ENCODE data around the gene C4orf17.
A peak's percentile ranks its signal among the peaks of the same experiment; 100 is the strongest.
"Not testable (repeated sequence)": the region's sequence is repeated elsewhere in the genome, so short reads cannot be mapped to it uniquely, and the experiment has no call there.

The C4orf17 gene

DNA sequence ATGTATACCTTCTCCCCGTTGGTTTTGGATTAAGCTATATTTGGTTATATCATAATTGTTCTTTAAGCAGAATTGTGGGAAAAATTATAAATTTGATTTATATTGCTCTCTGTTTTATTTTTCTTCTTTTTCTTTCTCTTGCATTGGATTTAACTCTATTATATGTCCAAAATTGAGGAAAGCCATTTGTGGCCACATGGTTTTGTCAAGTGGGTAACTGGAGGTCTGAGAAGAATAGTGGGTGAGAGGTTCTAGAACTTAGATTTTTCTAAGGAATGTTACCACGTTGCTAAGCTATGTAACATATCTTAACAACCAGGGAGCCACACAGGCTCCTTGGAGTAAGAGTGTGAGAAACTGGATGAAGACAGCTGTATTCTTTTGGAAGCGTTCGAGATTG, at the start of gene C4orf17:
TSS of gene C4orf17 (plus strand) at position 301 of the 400 bp plus-strand sequence. CDS start 2,061 bp downstream, outside the sequence.
- H3K4me1 Mint-ChIP-seq, result peaks cover 22% of the 10 kb centered on the region
- H3K9me3 Mint-ChIP-seq, result no peaks in the 10 kb centered on the region
- no peak within 1 kb of the TSS for H3K4me3 Mint-ChIP-seq
- peaks cover 20% of the 10 kb centered on the region for H3K27me3 Mint-ChIP-seq
- DNase-seq (ENCODE audit: low spot score in 2 of 2), result no peak
- H3K36me3 Mint-ChIP-seq (ENCODE audit: insufficient read depth), result no peaks in the 10 kb centered on the region
- ATAC-seq (replicated peaks; ENCODE audit: extremely low read depth, poor library complexity, severe bottlenecking), result no peak
- no peak within 1 kb of the TSS for H3K27ac Mint-ChIP-seq (ENCODE audit: low read depth)

DNA sequence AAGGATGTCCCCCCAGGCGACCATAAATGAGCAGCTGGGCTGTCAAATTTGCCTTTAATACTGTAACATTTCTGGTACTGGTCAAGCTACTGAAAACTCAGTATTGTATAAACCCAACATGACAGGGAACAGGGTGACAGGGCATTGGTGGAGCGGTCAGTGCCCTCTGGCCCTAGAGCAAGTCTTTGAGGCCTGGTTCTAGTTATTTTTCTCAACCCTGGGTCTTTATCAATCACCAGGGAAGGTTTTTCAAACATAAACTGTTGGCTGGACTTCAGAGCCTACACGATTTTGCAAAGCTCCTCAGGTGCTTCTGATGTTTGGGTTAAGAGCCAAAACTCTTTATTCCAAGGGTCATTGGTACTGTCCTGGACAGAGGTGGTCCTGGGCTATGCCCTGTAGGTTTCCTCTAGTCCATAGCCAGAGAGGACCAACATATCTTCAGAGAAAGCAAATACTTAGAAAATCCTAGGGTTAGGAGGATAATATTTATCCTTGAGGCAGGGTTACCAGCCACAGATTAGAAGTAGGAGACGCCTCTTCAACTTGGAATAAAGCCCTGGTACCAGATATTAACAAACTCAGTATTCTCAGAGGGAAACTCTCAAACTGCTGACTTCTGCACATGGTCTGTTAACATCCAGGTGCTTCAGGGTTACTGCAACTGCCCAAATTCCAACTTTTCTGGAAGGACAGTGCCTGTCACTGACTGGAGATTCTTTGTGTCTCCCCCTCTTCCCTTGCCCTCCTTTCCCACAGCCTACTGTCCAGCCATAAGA, 49.0 kb upstream of the C4orf17 start:
- no peak overlapping the region for H3K27ac Mint-ChIP-seq (ENCODE audit: low read depth)
- H3K9me3 Mint-ChIP-seq, result no peaks in the 10 kb centered on the region
- ATAC-seq (replicated peaks; ENCODE audit: extremely low read depth, poor library complexity, severe bottlenecking) (no peak), DNase-seq (ENCODE audit: low spot score in 2 of 2) (no peak)
- no peaks in the 10 kb centered on the region for H3K36me3 Mint-ChIP-seq (ENCODE audit: insufficient read depth)
- no peaks in the 10 kb centered on the region for H3K4me1 Mint-ChIP-seq
- H3K27me3 Mint-ChIP-seq, result peaks cover 48% of the 10 kb centered on the region
- H3K4me3 Mint-ChIP-seq, result no peak overlapping the region

DNA sequence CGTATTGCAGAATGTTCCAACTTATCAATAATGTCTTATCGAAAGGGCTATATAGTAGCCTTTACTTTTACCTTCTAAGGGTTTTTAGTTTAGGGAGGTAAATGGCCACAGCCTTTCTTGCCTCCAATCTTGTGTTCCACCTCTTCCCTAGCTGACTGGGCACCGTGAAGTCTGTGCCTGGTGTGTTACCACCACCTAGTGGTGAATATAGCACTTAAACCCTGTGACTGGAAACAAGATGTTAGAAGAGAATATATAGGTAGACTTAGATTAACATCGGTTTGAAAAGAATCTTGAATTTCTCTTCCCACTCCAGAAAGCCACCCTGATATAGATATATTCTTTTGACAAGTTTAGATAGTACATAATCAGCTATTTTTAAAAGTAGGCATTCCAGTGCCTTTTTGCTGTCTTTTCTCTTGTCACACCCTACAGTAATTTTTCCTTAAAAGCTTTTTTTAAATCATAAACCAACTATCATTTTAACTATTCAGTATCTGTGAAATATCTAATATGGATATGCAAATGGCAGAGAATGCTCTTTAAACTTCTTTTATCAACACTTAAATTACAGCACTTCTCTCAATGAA, 47.9 kb upstream of the C4orf17 start:
- Mint-ChIP-seq H3K36me3 (ENCODE audit: insufficient read depth) (no peaks in the 10 kb centered on the region), H3K9me3 (no peaks in the 10 kb centered on the region), H3K27me3 (peaks cover 51% of the 10 kb centered on the region), H3K4me3 (no peak overlapping the region), H3K4me1 (no peaks in the 10 kb centered on the region), H3K27ac (ENCODE audit: low read depth) (no peak overlapping the region)
- DNase-seq (ENCODE audit: low spot score in 2 of 2), result peak in 1 of 2 donors; percentile 17
- peak; percentile 49 for ATAC-seq (replicated peaks; ENCODE audit: extremely low read depth, poor library complexity, severe bottlenecking)

DNA sequence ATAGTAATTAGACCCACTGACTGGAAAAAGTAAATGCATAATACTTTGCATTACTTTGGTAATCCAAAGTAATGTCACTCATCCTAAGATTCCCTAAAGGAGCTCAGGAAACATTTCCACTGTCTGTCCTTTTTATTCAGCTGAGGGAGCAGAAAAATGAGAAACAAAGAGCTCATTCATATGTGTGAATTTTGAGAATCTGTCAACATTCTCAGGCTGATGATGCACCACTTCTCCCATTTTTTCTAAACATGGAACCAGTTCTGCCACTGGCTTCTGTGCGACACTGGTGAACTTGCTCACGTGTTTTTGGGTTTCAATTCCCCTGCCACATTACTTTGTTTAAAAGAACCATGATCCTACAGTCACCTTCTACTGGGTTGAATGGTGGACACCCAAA, 47.3 kb upstream of the C4orf17 start:
- ATAC-seq (replicated peaks; ENCODE audit: extremely low read depth, poor library complexity, severe bottlenecking) (no peak), DNase-seq (ENCODE audit: low spot score in 2 of 2) (no peak)
- Mint-ChIP-seq H3K9me3 (no peaks in the 10 kb centered on the region), H3K4me1 (no peaks in the 10 kb centered on the region), H3K4me3 (no peak overlapping the region), H3K36me3 (ENCODE audit: insufficient read depth) (no peaks in the 10 kb centered on the region), H3K27me3 (peaks cover 51% of the 10 kb centered on the region), H3K27ac (ENCODE audit: low read depth) (no peak overlapping the region)

DNA sequence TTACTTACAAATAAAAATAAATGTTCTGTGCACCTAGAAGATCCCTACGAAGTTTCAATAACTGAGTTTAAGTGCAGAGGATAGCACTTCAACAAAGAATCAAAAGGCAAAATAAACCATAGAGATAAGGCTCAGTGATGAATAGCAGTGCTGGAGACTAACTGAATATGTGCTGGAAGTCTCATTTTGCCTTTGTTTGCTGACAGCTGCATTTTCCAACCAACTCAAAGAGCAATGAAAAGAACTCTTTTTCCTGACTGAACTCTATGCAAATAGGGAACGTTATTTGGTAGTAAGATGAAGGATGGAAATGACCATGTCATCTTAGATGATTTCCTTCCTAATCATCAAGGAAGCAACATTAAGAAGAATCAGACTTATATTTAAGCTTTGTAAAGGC, 42.9 kb upstream of the C4orf17 start:
- Mint-ChIP-seq H3K9me3 (no peaks in the 10 kb centered on the region), H3K4me3 (no peak overlapping the region)
- no peak for ATAC-seq (replicated peaks; ENCODE audit: extremely low read depth, poor library complexity, severe bottlenecking)

DNA sequence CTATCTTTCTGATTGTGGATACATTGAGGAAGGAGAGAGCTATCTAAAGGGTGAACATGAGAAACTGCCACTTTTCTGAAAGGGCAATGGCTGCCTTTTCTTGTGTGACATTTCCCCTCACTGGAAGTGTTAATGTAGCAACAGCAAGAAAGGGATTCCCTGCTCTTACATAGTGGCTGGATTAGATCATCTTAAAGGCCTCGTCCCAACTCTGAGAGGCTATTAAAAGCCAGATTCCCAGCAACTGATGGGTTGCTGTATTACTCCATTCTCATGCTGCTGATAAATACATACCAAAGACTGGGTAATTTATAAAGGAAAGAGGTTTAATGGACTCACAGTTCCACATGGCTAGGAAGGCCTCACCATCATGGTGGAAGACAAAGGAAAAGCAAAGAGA, 41.9 kb upstream of the C4orf17 start:
- Mint-ChIP-seq H3K36me3 (ENCODE audit: insufficient read depth) (no peaks in the 10 kb centered on the region), H3K27ac (ENCODE audit: low read depth) (no peak overlapping the region), H3K27me3 (peaks cover 44% of the 10 kb centered on the region), H3K4me1 (no peaks in the 10 kb centered on the region), H3K9me3 (no peaks in the 10 kb centered on the region), H3K4me3 (no peak overlapping the region)
- DNase-seq (ENCODE audit: low spot score in 2 of 2) (no peak), ATAC-seq (replicated peaks; ENCODE audit: extremely low read depth, poor library complexity, severe bottlenecking) (no peak)

More for the DNA sequence above, 42.9 kb upstream of the C4orf17 start:
- Mint-ChIP-seq H3K27me3 (peaks cover 47% of the 10 kb centered on the region), H3K4me1 (no peaks in the 10 kb centered on the region), H3K27ac (ENCODE audit: low read depth) (no peak overlapping the region), H3K36me3 (ENCODE audit: insufficient read depth) (no peaks in the 10 kb centered on the region)
- no peak for DNase-seq (ENCODE audit: low spot score in 2 of 2)

DNA sequence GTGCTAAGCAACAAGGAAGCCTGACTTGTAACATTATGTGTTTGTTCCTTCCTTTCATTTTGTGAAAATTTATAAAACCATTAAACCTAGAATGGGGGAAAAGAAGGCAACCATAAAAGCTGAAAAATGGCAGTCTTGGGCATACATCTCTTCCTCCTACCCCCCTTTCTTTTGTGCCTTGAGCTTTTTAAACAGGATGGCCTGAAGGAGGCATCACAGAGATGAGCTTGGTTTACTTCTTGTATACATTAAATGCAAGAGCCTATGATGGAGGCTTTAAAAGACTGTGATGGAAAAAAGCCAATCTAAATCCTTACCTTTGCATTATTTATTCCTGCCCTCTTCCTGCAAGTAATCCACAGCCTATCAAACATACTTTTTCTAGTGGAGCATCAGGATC, 39.5 kb upstream of the C4orf17 start:
- Mint-ChIP-seq H3K4me1 (no peaks in the 10 kb centered on the region), H3K27me3 (peaks cover 28% of the 10 kb centered on the region), H3K36me3 (ENCODE audit: insufficient read depth) (no peaks in the 10 kb centered on the region), H3K27ac (ENCODE audit: low read depth) (no peak overlapping the region), H3K4me3 (no peak overlapping the region), H3K9me3 (no peaks in the 10 kb centered on the region)
- no peak for DNase-seq (ENCODE audit: low spot score in 2 of 2)
- no peak for ATAC-seq (replicated peaks; ENCODE audit: extremely low read depth, poor library complexity, severe bottlenecking)

DNA sequence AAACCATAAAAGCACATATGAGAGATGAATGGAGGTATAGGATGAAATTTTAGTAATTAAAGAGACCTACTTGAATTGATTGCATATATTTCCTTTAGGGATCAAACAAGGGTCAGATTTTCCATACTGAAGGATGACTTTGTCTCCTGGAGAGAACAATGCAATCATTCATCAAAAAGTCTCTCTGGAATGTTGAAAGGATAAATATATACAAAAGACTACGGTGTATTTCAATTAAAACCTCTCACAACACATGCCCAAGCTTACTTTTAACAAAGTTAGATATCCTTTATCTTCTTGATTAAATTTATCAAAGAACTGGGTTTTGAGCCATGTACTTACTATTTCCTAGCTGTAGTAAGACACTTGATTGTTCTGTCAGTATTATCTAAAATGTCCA, 38.9 kb upstream of the C4orf17 start:
- peaks cover 26% of the 10 kb centered on the region for H3K27me3 Mint-ChIP-seq
- no peaks in the 10 kb centered on the region for H3K36me3 Mint-ChIP-seq (ENCODE audit: insufficient read depth)
- H3K4me1 Mint-ChIP-seq, result no peaks in the 10 kb centered on the region
- no peak overlapping the region for H3K4me3 Mint-ChIP-seq
- DNase-seq (ENCODE audit: low spot score in 2 of 2) (no peak), ATAC-seq (replicated peaks; ENCODE audit: extremely low read depth, poor library complexity, severe bottlenecking) (no peak)
- H3K9me3 Mint-ChIP-seq, result no peaks in the 10 kb centered on the region
- H3K27ac Mint-ChIP-seq (ENCODE audit: low read depth), result no peak overlapping the region

DNA sequence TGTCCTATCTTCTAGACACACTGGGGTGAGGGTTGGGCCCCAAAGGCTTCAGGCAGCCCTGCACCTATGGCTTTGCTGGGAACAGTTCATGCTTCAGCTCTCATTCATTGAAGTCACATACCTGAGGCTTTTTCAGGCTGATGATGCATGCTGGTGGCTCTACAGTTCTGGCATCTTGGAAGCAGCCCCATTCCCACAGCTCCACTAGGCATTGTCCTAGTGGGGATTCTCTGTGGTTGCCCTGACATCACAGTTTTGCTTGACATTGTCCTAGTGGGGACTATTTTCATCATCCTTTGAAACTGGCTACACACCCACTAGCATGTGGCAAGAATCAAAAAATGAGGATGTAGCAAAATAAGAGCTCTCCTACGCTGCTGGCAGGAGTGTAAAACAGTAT, 37.7 kb upstream of the C4orf17 start:
- Mint-ChIP-seq H3K27me3 (peaks cover 14% of the 10 kb centered on the region), H3K36me3 (ENCODE audit: insufficient read depth) (no peaks in the 10 kb centered on the region), H3K4me1 (no peaks in the 10 kb centered on the region), H3K9me3 (no peaks in the 10 kb centered on the region), H3K27ac (ENCODE audit: low read depth) (no peak overlapping the region), H3K4me3 (no peak overlapping the region)
- DNase-seq (ENCODE audit: low spot score in 2 of 2) (no peak), ATAC-seq (replicated peaks; ENCODE audit: extremely low read depth, poor library complexity, severe bottlenecking) (no peak)

DNA sequence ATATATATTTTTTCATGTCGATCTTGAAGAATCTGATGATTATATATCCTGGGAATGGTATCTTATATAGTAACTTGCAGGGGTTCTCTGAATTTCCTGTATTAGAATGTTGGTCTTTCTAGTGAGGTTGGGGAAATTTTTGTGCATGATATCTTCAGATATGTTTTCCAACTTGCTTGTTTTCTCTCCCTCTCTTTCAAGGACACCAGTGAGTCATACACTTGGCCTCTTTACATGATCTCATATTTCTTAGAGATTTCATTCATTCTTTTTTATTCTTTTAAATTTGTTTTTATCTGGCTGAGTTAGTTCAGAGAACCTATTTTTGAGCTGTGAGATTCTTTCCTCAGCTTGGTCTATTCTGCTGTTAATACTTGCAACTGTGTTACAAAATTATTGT, 27.2 kb upstream of the C4orf17 start:
- Mint-ChIP-seq H3K27me3 (peaks cover 19% of the 10 kb centered on the region), H3K4me3 (no peak overlapping the region), H3K27ac (ENCODE audit: low read depth) (no peak overlapping the region), H3K9me3 (peaks cover 17% of the 10 kb centered on the region), H3K4me1 (no peaks in the 10 kb centered on the region), H3K36me3 (ENCODE audit: insufficient read depth) (no peaks in the 10 kb centered on the region)
- DNase-seq (ENCODE audit: low spot score in 2 of 2), result no peak
- ATAC-seq (replicated peaks; ENCODE audit: extremely low read depth, poor library complexity, severe bottlenecking), result no peak

DNA sequence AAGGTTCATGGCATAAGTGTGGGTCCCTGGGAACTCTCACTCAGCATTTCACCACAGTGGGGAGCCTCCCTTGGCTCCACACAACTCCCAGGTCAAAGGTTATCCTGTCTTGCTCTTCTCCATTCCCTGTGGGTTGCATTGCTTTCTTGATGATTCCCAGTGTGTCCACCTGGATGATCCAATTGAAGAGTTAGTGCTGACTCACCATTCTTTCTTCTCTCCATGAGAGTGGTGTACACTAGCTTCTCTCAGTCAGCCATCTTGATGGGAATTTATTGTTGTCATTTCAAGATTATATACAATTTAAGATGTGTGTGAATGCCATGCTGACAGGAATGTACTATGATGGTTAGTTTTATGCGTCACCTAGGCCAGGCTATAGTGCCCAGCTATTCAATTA, 25.6 kb upstream of the C4orf17 start:
- Mint-ChIP-seq H3K4me1 (no peaks in the 10 kb centered on the region), H3K27ac (ENCODE audit: low read depth) (no peak overlapping the region), H3K27me3 (peaks cover 28% of the 10 kb centered on the region), H3K9me3 (peaks cover 24% of the 10 kb centered on the region), H3K4me3 (no peak overlapping the region), H3K36me3 (ENCODE audit: insufficient read depth) (no peaks in the 10 kb centered on the region)
- DNase-seq (ENCODE audit: low spot score in 2 of 2) (no peak), ATAC-seq (replicated peaks; ENCODE audit: extremely low read depth, poor library complexity, severe bottlenecking) (no peak)

DNA sequence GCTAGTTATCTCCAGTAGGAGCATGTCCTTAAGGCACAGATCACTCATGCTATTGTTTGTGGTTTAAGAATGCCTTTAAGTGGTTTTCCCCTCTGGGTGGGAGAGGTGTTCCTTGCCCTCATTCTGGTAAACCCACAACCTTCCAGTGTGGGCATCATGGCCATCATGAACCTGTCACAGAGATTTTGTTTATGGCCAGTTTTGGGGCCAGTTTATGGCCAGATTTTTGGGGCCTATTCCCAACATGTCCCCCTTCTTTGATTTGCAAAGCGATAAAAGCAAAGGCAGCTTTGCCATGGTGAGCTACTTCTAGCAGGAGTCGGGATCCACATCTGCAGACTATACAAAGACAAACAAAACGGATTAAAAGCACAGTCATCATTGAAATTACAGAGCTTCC, 24.2 kb upstream of the C4orf17 start:
- H3K36me3 Mint-ChIP-seq (ENCODE audit: insufficient read depth), result not testable (repeated sequence)

DNA sequence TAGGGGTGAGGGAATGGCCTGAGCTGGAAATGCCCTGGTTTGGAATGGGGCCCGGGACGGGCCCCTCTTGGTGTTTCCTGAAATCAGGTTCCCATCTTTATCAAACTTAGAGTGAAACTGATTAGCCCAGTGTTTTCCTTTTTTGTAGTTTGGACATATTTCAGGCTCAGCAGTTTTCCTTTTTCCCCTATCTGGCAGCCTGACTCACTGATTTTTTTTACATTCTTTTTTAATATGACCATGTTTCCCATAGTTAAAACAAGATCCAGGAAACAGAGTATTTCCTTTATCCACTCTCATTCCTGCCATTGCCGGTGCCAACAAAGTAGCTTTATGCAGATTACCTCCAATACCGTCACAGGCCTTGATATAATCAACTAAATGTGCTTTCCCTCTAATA, 20.5 kb upstream of the C4orf17 start:
- H3K27me3 Mint-ChIP-seq, result peaks cover 52% of the 10 kb centered on the region
- ATAC-seq (replicated peaks; ENCODE audit: extremely low read depth, poor library complexity, severe bottlenecking), result no peak
- H3K9me3 Mint-ChIP-seq, result peaks cover 34% of the 10 kb centered on the region

More for the DNA sequence above, 24.2 kb upstream of the C4orf17 start:
- ATAC-seq (replicated peaks; ENCODE audit: extremely low read depth, poor library complexity, severe bottlenecking); H3K4me1 Mint-ChIP-seq; H3K27ac Mint-ChIP-seq (ENCODE audit: low read depth); H3K4me3 Mint-ChIP-seq; DNase-seq (ENCODE audit: low spot score in 2 of 2): not testable (repeated sequence)
- Mint-ChIP-seq H3K27me3 (peaks cover 32% of the 10 kb centered on the region), H3K9me3 (peaks cover 24% of the 10 kb centered on the region)

More for the DNA sequence above, 20.5 kb upstream of the C4orf17 start:
- Mint-ChIP-seq H3K4me3 (no peak overlapping the region), H3K27ac (ENCODE audit: low read depth) (no peak overlapping the region), H3K4me1 (no peaks in the 10 kb centered on the region), H3K36me3 (ENCODE audit: insufficient read depth) (no peaks in the 10 kb centered on the region)
- DNase-seq (ENCODE audit: low spot score in 2 of 2), result no peak

Data from central memory CD8-positive, alpha-beta T cell (primary cell).